Ammon's horn (tissue), 1 donor: ENCODE measurements around the gene BICC1.

ENCODE experiments used
- DNase-seq: peaks from one replicate; pipeline ENCODE4 v3.0.0-alpha.2; 2016; ENCODE audit warnings: low spot score

Gene BICC1

GRCh38 chr10:58868736-58869435, 356.2 kb downstream of the BICC1 start:
- no peak for DNase-seq

GRCh38 chr10:58870070-58870469, 357.4 kb downstream of the BICC1 start:
- no peak for DNase-seq

- DNase-seq: no peak
Measured at GRCh38 chr10:58873161-58873560, 360.5 kb downstream of the BICC1 start.
